Adrenal gland (tissue), 5 donors: Measurements from ENCODE around the gene KAZN.

Source experiments
- POLR2A ChIP-seq, 2 donors: fragments of 450-650 bp; IDR thresholded peaks; one replicate each; pipeline ENCODE4 v1.6.1; 2017; ENCODE audit warnings: antibody characterized with exemption in 2 of 2, mild to moderate bottlenecking in 2 of 2, moderate library complexity in 1 of 2
- TF ChIP-seq, protein P1 (sequence below), 6 experiments: fragments of 450-650 bp in 4 of 6; fragments of 200-600 bp in 2 of 6; sonication (generic) in 1 of 6; IDR thresholded peaks; 1 replicate in 5 of 6; 2 replicates in 1 of 6; pipeline versions ENCODE4 v1.5.1 to v1.8.0; 2016 to 2021; ENCODE audit warnings: antibody characterized with exemption in 6 of 6, mild to moderate bottlenecking in 2 of 6, moderate library complexity in 1 of 6
- donor health status: DM: no; HTN: no; CAD: no.

DNA sequence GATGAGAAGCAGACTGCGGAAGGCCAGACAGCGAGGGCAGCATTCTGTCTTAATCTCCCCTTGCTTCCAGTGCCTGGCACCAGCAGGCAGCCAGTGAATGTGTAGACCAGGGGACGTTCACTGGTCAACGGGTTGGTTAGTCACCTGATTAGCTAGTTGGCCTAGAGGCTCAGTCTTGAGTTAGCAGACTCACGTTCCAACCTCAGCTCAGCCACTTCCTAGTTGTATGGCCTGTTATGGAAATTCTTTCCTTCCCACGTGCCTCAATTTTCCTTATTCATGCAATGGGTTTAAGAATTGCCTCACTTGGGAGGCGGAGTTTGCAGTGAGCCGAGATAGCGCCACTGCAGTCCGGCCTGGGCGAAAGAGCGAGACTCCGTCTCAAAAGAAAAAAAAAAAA lies 305.4 kb downstream of the KAZN start:
- TF ChIP-seq, protein P1, sequence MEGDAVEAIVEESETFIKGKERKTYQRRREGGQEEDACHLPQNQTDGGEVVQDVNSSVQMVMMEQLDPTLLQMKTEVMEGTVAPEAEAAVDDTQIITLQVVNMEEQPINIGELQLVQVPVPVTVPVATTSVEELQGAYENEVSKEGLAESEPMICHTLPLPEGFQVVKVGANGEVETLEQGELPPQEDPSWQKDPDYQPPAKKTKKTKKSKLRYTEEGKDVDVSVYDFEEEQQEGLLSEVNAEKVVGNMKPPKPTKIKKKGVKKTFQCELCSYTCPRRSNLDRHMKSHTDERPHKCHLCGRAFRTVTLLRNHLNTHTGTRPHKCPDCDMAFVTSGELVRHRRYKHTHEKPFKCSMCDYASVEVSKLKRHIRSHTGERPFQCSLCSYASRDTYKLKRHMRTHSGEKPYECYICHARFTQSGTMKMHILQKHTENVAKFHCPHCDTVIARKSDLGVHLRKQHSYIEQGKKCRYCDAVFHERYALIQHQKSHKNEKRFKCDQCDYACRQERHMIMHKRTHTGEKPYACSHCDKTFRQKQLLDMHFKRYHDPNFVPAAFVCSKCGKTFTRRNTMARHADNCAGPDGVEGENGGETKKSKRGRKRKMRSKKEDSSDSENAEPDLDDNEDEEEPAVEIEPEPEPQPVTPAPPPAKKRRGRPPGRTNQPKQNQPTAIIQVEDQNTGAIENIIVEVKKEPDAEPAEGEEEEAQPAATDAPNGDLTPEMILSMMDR (IDR thresholded peaks at IDR 0.05), result no peak
- no peak for TF ChIP-seq POLR2A (IDR thresholded peaks at IDR 0.05)
